Activated CD4-positive, alpha-beta T cell treated with anti-CD3 and anti-CD28 coated beads for 48 hours (primary cell): Measurements from ENCODE around the gene HYAL3.
A peak's percentile ranks its signal among the peaks of the same experiment; 100 is the strongest.

Experiments
- DNase-seq: peaks from one replicate; pipeline ENCODE4 v3.0.0-alpha.2; 2020

The HYAL3 gene

GRCh38 chr3:50327943-50328691 is 28.9 kb upstream of the HYAL3 start, which contains the start of gene TUSC2:
Gene TUSC2 (minus strand): TSS chr3:50328223. CDS start chr3:50328099, 124 bp downstream.
- peak; percentile 97 for DNase-seq

- no peak for DNase-seq
Measured at GRCh38 chr3:50327129-50327528, 27.9 kb upstream of the HYAL3 start.

GRCh38 chr3:50326182-50326541 is 27.0 kb upstream of the HYAL3 start:
- DNase-seq: no peak

- DNase-seq: no peak
Measured at GRCh38 chr3:50325497-50326181, 26.4 kb upstream of the HYAL3 start.

GRCh38 chr3:50325113-50325480 is 25.9 kb upstream of the HYAL3 start:
- DNase-seq: no peak

- DNase-seq: peak; percentile 73
Measured at GRCh38 chr3:50324351-50325112, 25.3 kb upstream of the HYAL3 start.

GRCh38 chr3:50323614-50324199 is 24.5 kb upstream of the HYAL3 start:
- no peak for DNase-seq

GRCh38 chr3:50323092-50323600 is 23.9 kb upstream of the HYAL3 start:
- DNase-seq: no peak

GRCh38 chr3:50322386-50323091 is 23.3 kb upstream of the HYAL3 start, which contains the start of gene HYAL2:
Gene HYAL2 (minus strand): TSS chr3:50322745. CDS start chr3:50320489, 2,256 bp downstream.
- DNase-seq: no peak

- no peak for DNase-seq
Measured at GRCh38 chr3:50322115-50322385, 22.8 kb upstream of the HYAL3 start.

GRCh38 chr3:50321336-50322114 is 22.3 kb upstream of the HYAL3 start:
- DNase-seq: peak; percentile 87

- DNase-seq: peak; percentile 69
Measured at GRCh38 chr3:50320853-50321335, 21.7 kb upstream of the HYAL3 start.

- DNase-seq: no peak
Measured at GRCh38 chr3:50319894-50320625, 20.9 kb upstream of the HYAL3 start.

- DNase-seq: no peak
Measured at GRCh38 chr3:50319181-50319893, 20.1 kb upstream of the HYAL3 start.

- DNase-seq: no peak
Measured at GRCh38 chr3:50318615-50319014, 19.4 kb upstream of the HYAL3 start.

- no peak for DNase-seq
Measured at GRCh38 chr3:50318163-50318562, 19.0 kb upstream of the HYAL3 start.

GRCh38 chr3:50317300-50317699 is 18.1 kb upstream of the HYAL3 start:
- no peak for DNase-seq

GRCh38 chr3:50316657-50317242 is 17.5 kb upstream of the HYAL3 start:
- DNase-seq: peak; percentile 53

- no peak for DNase-seq
Measured at GRCh38 chr3:50314816-50315215, 15.6 kb upstream of the HYAL3 start.

- DNase-seq: no peak
Measured at GRCh38 chr3:50314342-50314741, 15.1 kb upstream of the HYAL3 start.
